NCI-H226 (cell line): ENCODE results near the gene ITGAV.

Experiments used
- DNase-seq: peaks from one replicate; pipeline ENCODE4 v3.0.0-alpha.2; 2015

ITGAV gene

DNA sequence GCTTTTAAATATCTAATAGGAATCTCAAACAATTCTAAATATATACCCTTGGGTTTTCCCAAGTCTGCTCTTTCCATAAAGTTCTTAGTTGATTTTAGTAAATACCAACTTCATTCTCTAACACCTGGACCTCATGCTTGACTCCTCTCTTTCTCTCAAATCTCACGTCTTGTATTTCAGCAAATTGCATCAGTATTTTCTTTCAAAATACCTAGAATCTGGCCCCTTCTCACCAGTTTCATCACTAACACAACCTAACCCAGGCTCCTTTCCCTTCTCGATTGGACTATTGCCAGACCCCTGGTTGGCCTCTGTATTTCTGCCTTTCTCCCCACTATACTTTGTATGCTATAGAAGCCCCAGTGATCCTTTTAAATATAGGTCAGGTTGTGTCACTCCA is 81.0 kb downstream of the ITGAV start:
- no peak for DNase-seq

DNA sequence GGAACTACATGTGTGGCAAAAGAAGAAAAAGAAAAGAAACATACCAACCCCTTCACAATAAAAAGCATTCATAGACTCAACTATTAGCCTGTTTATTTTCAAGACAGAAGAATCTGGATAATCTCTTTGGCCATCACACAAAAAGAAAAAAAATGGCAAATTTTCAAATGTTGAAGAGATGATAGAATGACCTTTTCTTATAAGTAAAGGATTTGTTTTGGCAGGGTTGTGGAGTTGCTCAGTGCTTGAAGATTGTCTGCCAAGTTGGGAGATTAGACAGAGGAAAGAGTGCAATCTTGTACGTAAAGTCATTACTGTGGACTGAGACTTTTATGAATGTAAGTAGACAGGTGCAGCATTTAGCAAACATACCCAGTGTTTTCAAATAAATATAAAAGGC is 85.5 kb downstream of the ITGAV start:
- no peak for DNase-seq

DNA sequence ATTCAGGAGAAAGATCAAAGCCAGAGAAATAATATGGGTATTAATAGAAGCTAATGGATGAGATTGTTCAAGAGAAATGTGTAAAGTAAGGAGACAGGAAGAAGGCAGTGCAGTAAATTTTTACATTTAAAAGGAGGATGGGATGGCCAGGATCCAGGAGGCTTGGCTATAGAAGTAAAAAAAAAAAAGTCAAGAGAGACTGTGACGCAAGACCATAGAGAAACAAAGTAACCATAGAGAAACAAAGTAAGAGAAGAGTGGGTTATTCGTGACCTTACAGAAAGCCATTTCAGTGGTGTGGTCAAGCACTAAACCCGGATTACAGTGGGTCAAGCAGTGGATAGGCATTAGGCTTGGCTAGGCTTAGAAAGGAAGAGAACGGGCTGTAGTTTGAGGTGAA is 93.5 kb downstream of the ITGAV start:
- no peak for DNase-seq

DNA sequence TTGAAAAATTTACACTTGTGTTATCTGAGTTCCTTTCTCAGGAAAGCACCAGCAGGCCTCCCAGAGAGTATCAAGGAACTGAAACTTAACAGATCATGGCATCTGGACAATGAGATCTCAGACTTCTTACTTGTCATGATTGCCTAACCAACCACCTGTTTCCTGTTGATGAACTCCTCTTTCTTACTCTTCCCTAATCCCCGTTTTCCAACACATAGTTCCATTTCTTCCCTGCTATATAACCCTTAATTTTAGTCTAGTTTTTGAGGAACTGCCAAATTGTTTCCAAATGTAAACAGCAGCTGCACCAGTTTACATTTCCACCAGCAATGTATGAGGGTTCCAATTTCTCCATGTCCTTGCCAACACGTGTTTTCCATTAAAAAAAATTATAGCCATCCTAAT is 98.0 kb downstream of the ITGAV start:
- DNase-seq = no peak

DNA sequence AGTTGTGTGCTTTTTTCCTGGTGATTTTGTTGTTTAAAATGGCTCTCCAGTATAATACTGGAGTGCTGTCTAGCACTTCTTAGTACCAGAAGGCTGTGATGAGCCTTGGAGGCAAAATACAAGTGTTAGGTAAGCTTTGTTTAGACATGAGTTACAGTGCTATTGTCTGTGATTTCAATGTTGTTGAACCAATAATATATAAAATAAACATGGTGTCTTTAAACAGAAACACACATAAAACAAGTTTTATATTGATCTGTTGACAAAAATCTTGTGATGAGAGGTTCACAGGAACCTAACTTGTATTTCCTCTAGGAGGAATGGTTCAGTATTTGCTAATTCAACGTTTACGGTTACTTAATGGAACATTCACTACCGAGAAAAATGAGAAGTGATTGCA is 99.0 kb downstream of the ITGAV start:
- DNase-seq = no peak

DNA sequence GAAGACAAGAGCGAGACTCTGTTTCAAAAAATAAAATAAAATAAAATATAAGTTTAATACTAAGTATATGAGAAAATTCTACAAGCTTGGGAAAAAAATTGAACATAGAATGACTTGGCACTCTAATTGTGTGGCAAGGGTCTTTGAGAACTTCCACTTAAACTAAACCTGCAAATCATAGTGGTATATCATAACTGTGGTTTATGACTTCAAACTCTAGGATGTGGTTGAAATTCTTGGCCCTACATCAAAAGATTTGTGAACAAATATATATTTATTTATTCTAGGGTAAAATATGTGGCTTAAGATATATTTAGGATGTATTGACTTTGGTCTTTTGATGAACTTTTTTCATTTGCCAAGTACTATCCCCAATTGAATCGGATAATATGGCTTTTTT is 100.9 kb downstream of the ITGAV start:
- peak; percentile 45 for DNase-seq

DNA sequence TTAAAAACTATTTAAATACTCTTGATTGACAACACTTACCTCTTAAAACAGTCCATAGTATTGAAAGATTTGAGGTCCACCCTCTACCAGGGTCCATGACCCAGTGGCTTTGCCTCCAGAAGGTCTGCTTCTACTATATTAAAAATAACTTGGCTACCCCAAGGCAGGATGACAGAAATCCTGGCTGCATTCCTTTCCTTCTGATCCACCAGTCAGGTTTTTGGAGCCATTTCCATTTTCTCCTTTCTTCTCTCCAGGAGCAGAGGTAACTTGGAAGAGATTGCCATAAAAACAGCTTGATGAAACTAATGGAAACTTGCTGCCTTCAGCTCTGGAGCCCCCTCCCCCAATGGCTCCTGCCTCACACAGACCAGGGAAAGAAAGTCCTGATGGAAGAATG is 101.4 kb downstream of the ITGAV start:
- peak; percentile 38 for DNase-seq

DNA sequence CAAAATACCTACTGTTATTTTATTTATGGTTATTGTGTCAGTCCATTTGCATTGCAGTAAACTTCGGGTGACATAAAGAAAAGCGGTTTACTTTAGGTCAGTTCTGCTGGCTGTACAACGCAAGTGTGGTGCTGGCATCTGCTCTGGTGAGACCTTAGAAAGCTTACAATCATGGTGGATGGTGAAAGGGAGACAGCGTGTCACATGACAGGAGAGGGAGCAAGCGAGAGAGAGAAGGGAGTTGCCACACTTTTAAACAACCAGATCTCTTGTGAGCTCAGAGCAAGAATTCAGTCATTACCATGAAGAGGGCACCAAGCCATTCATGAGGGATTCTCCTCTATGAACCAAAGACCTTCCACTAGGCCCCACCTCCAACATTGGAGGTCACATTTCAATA is 102.0 kb downstream of the ITGAV start:
- no peak for DNase-seq

DNA sequence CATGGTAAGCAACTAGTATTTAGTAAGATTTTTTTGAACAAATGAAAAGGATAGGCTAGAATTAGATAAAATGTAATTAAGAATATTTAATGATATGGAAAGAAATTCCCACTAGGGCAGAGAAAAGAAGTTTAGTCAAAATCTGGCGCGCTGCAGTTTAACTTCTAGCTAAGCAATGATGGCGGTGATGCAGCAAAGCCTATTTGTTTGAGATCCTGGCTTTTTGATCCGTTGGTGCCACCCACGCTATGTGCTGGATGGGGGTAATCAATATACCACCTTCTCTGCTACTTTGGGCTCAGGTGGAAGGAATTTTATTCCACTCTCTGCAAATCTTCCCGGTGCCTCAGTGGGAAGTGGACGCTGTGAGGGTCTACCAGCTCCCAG is 103.6 kb downstream of the ITGAV start:
- DNase-seq = no peak

DNA sequence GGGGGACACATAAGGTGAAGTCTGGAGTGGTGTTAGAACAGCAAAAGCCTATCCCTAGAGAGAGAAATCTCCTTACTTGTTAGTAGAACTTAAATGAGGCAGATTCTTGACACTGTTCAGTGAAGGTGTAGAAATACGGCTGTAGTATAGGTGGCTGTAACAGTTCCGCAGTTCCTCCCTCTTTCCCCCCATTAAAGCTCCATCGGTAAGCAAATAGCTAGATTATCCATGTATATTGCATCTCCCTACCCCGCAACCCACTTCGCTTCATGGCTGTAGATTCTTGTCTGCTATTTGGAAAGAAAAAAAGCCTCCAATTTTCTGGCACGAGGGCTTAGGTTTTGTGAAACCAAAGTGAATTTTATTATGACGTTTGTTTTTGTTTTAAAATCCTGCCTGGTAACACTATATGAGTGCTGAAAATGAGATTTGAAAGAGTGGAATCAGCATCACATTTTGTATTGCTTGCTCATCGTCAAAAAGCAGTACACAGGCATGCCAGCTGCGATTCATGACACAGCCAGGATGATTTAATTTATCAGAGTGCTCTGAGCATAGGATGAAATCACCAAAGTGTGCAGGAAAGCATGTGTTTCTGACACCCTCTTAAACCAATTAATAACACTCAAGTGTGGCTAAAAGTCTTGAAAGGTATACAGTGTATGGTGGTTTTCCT is 105.4 kb downstream of the ITGAV start:
- DNase-seq = no peak

DNA sequence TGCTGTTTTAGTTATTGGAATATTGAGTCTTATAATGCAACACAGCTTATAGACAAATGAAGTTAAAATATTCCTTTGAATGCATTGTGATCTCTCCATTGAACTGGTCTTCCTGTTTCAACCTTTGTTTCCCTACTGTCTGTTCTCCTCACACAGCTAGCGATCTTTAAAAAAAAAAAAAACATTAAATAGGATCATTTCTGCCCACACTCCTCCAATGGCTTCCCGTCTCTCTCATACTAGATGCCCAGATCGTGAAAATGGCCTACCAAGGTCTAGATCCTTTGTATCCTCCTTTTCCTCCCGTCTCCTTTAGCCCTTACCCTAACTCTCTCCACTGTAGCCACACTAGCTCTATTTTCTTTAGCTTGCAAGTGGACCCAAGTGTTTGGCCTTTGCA is 106.4 kb downstream of the ITGAV start:
- no peak for DNase-seq

DNA sequence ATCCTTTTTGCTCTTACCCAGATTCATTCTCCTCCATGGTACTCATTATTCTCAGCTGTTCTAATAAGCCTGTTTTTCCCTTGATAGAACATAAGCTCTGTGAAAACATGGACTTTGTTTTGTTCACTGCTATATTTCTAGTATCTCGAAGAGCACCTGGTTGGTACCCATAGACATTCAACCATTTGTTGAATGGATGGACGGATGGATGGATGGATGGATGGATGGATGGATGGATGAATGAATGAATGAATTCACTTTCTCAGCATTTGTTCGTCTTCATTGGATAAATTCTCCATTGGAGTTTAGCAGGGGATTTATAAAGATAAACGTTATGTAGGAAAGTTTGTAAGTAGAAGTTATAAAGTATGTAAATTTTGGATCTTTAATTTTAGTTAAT is 106.9 kb downstream of the ITGAV start:
- no peak for DNase-seq

DNA sequence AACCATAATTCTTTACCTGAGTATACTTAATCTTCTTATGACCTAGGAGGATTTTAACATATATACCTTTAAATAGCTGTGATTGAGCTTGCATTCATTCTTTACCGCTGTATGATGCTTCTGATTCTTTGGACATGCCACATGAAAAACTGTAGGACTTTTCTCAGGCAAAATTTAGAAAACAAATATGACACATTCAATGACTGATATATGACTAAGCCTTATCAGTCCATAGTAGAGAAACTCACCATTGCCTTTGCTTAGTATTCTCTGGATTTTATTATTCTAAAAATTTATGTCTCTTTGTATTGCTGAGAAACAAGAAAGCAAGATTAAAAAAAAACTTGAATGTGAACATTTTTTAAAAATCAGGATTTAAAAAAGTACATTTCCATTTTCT is 107.7 kb downstream of the ITGAV start:
- peak; percentile 38 for DNase-seq

DNA sequence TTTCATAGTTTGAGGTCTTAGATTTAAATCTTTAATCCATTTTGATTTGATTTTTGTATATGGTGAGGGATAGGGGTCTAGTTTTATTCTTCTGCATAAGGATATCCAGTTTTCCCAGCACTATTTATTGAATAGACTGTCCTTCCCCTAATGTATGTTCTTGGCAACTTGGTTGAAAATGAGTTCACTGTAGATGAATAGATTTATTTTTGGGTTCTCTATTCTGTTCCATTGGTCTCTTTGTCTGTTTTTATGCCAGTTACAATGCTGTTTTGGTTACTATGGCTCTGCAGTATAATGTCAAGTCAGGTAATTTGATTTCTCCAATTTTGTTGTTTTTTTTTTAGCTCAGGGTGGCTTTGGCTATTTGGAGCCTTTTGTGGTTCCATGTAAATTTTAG is 109.9 kb downstream of the ITGAV start:
- DNase-seq = no peak

DNA sequence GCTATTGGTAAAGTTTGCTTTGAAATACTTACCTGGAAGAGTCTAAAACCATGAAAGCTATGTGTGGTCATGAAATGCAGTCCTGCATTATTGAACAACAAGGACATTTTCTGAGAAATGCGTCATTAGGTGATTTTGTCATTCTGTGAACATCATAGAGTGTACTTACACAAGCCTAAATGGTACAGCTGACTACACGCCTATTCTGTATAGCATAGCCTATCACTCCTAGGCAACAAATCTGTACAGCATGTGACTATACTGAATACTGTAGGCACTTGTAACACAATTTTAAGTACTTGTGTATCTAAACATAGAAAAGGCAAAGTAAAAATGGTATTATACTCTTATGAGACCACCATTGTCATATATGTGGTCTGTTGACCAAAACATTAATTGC is 112.2 kb downstream of the ITGAV start:
- DNase-seq = no peak

DNA sequence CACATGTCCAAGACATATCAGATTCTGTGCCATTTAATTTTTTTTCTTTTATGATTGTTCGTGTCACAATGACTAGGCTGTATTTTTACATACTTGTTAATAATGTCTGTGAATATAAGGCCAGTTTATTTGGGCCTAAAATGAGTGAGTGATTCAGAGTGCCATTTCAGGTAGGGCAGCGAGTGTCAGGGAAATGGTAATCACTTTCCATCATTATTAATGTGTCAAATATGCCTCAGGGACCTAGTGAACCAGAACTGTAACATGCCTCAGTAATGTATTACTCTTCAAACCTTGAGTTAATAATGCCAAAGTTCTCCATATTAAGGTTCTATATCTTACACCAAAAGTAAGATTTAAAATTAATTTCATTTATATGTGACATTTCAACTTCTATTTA is 112.6 kb downstream of the ITGAV start:
- no peak for DNase-seq

DNA sequence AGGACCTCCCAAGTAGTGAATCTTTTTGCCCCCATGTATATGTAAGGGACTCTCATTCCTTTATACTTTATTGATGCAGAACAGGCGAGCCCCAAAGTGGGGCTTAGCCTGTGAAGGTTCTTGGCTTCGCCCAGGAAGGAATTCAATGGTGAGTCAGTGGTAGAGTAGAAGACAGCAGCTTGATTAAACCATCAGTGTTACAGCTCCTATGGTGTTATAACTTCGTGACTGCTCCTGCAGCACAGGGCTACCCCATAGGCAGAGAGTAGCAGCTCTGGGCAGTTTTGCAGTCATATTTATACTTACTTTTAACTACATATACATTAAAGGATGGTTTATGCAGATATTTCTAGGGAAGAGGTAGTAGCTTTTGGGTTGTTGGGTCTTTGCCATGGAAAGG is 115.0 kb downstream of the ITGAV start:
- DNase-seq = no peak

DNA sequence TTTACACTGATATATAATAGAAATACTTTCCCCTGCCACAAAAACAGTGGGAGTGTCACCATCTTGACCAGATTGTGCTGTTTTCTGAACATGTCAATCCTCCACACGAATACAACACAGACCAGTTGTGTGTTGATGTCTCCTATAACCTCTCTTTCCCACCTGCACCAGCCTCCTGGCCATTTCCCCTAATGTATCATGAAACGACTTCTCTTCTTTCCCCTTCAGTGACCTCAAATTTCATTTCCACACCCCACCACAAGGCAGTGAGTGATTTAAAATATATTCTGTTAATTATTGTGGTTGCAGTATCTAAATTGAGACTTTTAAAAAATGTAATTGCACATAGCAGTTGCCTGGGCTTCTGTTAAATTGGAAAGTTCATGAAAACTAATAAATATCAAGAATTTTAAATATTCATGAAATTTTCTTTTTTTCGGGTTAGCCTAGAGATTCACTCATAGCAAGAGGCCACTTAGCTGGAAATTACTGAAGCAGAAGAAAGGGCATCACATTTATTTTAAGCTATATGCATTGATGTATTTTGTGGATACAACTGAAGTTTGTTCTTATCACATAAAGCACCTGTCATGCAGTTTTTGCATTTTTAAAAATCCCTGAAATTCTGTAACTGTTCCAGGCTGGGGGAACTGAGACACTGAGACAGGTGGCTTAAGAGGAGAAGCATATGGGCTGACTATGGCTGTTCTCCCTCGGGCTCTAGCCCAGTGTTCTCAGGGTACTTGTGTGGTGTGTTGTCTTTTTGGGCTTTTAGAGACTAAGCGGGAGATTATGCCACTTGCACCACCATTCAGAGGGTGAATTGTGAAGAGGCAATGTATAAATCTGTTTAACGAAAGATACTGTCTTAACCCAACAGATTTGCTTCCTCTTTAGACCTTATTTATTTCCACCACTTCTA is 119.9 kb downstream of the ITGAV start:
- no peak for DNase-seq

DNA sequence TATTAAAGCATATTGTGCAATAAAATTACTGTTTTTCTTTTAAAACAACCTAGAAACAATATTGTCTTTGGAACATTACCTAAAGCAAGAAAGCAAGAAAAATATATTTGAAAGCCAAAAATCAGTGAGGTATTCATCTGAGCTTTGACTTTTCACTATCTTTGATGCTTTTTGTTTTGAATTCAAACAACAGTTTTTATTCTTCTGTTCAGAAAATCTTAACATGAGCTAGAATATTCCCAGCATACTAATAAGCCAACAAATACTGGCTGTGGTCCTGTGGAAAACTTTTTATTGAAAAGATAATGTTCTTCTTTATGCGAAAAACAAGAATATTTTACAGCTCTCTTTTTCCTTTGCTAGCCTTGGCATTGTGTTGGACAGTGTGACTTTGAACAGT is 123.8 kb downstream of the ITGAV start:
- DNase-seq = no peak

DNA sequence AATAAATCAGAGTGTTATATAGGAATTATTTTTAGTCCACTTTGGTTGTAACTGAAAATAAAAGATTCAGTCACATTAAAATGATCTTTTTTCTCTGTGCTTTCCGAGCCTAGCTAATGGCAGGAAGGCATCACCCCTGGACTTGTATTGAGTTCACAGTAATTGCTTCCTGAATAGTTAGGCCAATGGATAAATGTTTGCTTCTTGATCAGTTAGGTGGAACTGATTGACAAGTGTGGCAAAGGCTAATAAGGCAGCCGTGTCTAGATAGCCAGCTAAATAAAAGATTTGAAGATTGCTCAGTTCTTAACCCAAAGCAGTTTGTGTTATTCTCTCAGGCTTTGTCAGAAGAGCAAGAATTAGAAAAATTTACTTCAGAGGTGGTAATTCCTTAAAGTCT is 124.8 kb downstream of the ITGAV start:
- no peak for DNase-seq

DNA sequence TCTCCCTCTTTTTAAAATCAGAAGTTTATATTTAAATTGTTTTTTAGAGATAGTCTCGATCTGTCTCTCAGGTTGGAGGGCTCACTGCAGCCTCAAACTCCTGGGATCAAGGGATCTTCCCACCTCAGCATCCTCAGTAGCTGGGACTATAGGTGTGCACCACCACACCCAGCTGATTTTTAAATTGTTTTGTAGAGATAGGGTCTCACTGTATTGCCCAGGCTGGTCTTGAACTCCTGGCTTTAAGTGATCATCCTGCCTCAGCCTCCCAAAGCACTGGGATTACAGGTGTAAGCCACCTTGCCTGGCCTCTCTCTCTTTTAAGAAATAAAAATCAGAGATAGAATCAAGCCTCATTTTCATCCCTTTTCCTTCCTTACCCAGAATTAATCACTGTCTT is 126.1 kb downstream of the ITGAV start:
- DNase-seq = no peak

DNA sequence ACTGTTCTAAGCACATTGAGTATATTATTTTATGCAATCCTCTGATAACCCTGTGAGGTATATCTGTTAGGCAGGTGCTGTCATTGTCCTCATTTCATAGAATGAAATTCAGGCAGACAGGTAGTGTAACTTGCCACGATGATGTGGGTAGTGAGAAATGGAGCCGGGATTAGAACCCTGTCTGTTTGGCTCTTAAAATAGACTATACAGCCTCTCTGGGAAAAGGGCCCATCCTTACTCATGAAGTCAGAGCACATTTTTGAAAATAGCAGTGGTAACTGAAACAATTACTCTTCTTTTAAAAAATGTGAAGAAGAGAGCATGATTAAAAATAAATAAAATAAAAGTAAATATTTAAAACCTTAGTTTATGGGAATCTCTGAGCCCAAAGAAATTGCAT is 127.0 kb downstream of the ITGAV start:
- DNase-seq = no peak

DNA sequence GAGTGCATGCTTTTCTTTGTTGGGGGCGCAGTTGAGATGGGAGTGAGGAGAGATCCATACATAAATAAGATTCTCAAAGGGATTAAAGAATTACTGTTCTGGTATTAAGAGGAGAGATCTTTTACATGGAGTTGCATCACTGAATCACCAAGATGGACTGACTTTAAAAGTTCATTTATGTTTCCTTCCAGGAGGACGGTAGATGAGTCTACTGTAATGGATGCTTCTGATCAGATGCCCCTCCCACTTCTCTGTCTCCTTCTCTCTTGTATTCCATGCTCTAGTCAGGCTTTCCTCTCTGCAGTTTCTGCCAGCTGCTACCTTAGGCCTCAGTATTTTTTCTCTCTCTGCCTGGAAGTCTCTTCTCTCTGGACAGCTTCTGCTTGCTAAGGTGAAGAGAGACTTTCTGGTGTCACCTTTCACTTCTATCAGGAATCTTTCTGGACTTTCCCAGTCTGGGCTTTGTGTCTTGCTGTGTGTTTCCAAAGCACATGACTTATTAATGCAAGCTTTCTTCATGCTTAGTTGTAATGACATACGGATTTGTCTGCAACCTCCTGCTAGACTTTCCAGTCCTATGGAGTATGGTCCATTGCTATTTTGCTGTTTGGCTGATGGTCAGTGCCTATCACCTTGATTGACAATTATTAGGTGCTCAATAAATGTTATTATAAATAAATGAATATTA is 127.6 kb downstream of the ITGAV start:
- DNase-seq = no peak

DNA sequence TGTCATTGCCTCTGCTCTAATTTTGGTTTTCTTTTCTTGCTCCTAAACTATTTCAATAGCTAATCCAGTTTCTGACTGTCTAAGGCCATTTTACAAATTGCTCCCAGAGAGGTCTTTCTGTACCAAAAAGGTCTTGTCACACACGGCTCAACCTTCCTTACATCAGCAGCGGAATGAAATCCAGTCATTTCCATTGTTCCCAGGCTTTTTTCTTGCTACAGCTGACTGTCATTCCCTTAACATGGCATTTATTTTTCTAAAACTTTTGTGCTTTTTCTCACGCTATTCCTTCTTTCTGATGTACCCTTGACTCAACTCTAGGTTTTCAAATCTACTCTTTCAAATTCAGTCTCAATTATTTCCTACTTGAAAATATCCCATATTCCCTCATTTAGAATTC is 128.3 kb downstream of the ITGAV start:
- DNase-seq = no peak
